ENCODE results near the gene TMEM134.
"Not testable (repeated sequence)": the region's sequence is repeated elsewhere in the genome, so short reads cannot be mapped to it uniquely, and the experiment has no call there.

The TMEM134 gene

GRCh38 chr11:67500831-67501715 is 32.0 kb upstream of the TMEM134 start:
- DNase-seq: no peak

DNA sequence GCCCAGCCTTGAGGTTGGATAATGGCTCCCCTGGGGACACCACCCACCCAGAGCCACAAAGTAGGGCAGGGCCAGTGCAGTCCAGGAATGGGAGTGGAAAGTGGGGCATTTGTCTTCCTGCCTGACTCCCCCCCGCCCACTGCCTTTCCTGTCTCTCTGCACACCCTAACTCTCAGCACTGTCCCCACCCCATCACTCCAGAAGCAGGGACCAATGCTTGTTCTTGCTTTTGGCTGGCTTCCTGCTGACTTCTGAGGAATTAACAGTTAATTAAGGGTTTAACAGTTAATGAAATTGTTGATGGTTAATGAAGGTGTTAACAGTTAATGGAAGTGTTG is 31.4 kb upstream of the TMEM134 start:
- no peak for DNase-seq

DNA sequence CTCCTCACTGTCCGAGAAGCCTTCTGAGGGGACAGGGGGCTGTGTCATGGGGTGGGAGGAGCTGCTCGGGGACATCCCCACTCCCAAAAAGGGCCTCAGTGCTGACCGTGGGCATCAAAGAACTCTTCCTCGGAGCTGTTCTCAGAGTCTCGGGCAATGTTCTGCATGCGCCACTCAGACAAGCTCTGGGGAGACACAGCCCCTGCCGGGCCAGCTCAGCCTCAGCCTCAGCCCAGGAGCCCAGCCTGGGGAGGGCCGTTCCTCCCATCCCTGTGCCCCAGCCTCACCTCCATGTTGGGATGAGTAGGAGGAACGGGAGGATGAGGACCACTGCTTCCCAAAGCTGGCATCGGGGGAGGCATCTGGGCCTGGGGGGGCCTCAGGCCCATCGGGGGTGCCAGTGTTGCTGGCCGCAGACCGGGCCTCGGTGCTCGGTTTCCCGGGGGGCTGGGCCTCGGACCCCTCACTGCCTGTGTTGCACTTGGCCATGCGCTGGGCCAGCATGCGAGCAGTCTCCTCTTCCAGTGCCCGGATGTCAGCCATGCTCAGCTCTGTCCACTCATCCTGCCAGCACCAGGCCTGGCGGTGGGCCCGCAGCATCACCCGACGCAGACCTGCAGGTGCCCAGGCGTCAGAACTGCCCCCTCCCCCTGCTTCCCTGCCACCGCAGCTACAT is 30.9 kb upstream of the TMEM134 start:
- no peak for DNase-seq

GRCh38 chr11:67498544-67498972 is 29.5 kb upstream of the TMEM134 start:
- no peak for DNase-seq

- no peak for DNase-seq
These were observed 28.7 kb upstream of the TMEM134 start for GRCh38 chr11:67497656-67498291.

- DNase-seq: no peak
These were observed 27.1 kb upstream of the TMEM134 start for GRCh38 chr11:67496113-67496512.

DNA sequence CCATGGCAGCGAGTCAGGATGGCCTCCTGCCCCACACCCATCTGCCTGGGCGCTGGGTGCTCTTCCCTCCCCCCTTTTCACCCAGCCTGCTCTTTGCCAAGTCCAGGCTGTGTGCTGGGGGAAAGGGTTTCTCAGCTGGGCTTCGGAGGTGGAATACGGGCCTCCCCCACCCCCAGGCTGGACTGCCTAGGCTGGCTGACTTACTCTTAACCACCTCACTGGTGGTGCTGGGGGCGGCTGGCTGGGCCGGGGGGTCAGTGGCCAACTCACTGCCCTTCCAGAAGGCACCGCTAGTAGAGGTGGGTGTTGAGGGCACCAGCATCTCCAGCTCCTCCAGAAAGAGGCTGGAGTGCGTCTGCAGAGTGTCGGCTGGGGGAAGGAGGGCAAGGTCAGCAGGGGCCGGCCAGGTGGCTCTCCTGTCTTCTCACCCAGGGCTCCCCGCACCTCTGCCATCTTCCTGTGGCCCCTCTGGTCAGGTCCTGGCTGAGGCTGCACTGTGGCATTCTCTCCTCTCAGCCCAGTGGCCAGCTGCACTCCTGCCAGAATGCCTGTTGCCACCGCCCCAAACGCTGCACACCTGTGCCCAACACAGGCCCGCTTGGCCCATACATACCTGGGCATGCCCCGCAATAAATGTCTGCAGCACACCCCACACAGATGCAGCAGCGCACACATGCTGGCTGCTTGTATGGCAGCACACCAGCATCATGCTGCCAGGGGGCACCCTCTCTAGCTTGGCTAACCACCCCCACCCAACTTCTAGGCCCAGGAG is 26.4 kb upstream of the TMEM134 start:
- no peak for DNase-seq

GRCh38 chr11:67494371-67495233 is 25.6 kb upstream of the TMEM134 start:
- no peak for DNase-seq

DNA sequence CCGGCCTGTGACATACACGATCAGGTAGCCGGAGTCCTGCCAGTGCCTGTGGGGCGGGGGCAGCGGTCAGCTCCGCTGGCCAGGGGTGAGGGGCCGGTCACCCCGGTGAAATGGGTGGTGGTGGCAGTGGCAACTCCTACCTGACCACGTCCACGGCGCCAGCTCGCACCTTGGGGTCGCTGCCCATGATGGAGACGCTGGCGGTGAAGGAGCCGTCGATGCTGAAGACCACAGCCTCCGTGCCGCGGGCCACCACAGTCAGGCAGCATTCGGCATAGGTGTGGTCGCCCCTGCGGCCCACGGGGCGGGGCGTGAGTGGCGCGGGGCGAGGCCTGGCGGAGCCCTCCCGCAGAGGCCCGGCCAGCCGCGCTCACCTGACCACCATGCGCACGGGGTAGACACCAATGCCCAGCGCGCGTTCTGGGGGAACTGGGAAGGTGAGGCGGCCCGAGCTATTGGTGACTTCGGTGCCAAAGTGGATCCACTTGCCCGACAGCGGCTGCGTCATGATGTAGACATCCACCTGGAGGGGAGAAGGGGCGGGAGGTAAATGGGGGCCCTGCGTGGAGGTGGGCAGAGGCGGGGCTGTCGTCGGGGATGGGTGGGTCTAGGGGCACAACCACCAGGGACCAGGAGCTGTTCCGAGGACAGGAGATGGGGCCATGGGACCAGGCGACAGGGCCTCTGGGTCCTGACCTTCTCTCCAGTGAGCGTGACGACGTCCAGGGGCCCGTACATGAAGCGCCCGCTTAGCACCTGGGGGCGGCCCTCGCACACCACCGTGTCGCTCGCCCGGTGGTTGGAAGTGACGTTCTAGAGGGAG is 24.7 kb upstream of the TMEM134 start:
- no peak for DNase-seq

GRCh38 chr11:67492801-67493547 is 23.9 kb upstream of the TMEM134 start:
- DNase-seq: no peak

- no peak for DNase-seq
These were observed 23.1 kb upstream of the TMEM134 start for GRCh38 chr11:67492069-67492727.

- DNase-seq: no peak
These were observed 22.4 kb upstream of the TMEM134 start for GRCh38 chr11:67491276-67492068.

DNA sequence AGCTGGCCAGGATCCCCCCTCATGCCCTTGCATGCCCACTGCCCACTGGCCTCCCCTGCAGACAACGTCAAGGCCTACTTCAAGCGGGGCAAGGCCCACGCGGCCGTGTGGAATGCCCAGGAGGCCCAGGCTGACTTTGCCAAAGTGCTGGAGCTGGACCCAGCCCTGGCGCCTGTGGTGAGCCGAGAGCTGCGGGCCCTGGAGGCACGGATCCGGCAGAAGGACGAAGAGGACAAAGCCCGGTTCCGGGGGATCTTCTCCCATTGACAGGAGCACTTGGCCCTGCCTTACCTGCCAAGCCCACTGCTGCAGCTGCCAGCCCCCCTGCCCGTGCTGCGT is 21.6 kb upstream of the TMEM134 start:
- DNase-seq: no peak

GRCh38 chr11:67489885-67490726 is 21.1 kb upstream of the TMEM134 start:
- DNase-seq: no peak

- DNase-seq: no peak
These were observed 20.3 kb upstream of the TMEM134 start for GRCh38 chr11:67489203-67489884.

DNA sequence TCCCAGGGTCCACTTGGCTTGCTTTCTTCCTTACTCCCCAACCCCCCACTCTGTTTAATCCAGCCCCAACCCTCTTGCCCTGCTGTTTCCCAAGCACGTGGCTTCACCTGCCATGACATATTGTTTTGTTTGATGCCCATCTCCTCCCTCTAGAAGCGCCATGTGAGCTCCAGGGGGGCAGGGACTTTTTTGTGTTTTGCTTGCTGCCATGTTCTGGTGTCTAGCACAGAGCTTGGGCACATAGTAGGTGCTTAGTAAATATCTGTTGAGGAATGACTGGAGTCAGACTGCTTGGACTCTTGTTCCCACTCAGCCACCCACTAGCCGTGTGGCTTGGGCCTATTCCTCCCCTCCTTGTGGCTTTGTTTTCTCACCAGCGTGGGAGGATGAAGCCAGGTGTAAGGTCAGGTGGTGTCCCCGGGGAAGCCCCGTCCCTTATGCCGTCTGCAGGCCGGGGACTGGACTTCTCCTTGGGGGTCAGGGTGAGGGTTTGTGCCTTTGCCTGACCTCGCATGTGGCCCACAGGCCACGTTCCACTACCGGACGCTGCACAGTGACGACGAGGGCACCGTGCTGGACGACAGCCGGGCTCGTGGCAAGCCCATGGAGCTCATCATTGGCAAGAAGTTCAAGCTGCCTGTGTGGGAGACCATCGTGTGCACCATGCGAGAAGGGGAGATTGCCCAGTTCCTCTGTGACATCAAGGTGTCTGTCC is 17.6 kb upstream of the TMEM134 start:
- no peak for DNase-seq

DNA sequence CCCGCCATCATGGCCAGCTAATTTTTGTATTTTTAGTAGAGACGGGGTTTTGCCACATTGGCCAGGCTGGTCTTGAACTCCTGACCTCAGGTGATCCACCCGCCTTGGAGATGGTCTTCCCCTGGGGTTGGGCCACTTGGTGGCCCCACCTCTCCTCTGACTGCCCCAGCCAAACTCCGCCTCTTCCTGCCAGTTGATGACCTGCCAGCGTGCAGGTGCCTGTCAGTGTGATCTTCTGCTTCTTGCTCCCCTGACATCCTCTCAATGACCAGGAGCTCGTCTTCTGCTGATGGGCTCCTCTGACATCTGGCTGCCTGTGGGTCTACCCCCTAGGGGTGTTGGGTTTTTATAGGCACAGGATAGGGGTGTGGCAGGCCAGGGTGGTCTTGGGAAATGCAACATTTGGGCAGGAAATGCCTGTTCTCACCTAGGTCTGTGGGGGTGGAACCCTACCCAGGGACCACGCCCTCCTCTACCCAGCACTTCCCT is 16.9 kb upstream of the TMEM134 start:
- not testable (repeated sequence) for DNase-seq
